Duodenal mucosa (tissue), 2 donors: ENCODE results near the gene PSTPIP1.

Experiments used
- H3K27ac ChIP-seq: one replicate; pipeline ENCODE4 v1.7.0; 2013; ENCODE audit warnings: low read depth, low read length
- H3K27me3 ChIP-seq, 2 donors: one replicate each; pipeline ENCODE4 v1.7.0; 2013; ENCODE audit warnings: low read length in 2 of 2, control low read depth in 1 of 2; ENCODE audit not compliant: insufficient read depth in 2 of 2, control insufficient read depth in 1 of 2
- H3K36me3 ChIP-seq, 2 donors: one replicate each; pipeline ENCODE4 v1.7.0; 2013; ENCODE audit warnings: low read length in 2 of 2, control low read depth in 1 of 2; ENCODE audit not compliant: insufficient read depth in 2 of 2, control insufficient read depth in 1 of 2
- H3K4me1 ChIP-seq, 2 donors: one replicate each; pipeline ENCODE4 v1.7.0; 2013; ENCODE audit warnings: low read length in 2 of 2, control low read depth in 1 of 2; ENCODE audit not compliant: insufficient read depth in 2 of 2, control insufficient read depth in 1 of 2
- H3K4me3 ChIP-seq, 2 donors: one replicate each; pipeline ENCODE4 v1.7.0; 2013; ENCODE audit warnings: low read length in 2 of 2, low read depth in 1 of 2
- H3K9ac ChIP-seq, 2 donors: one replicate each; pipeline ENCODE4 v1.7.0; 2013; ENCODE audit warnings: low read length in 2 of 2, low read depth in 1 of 2
- H3K9me3 ChIP-seq, 2 donors: one replicate each; pipeline ENCODE4 v1.7.0; 2013; ENCODE audit warnings: low read length in 2 of 2, control low read depth in 1 of 2; ENCODE audit not compliant: control insufficient read depth in 1 of 2

The PSTPIP1 gene

DNA sequence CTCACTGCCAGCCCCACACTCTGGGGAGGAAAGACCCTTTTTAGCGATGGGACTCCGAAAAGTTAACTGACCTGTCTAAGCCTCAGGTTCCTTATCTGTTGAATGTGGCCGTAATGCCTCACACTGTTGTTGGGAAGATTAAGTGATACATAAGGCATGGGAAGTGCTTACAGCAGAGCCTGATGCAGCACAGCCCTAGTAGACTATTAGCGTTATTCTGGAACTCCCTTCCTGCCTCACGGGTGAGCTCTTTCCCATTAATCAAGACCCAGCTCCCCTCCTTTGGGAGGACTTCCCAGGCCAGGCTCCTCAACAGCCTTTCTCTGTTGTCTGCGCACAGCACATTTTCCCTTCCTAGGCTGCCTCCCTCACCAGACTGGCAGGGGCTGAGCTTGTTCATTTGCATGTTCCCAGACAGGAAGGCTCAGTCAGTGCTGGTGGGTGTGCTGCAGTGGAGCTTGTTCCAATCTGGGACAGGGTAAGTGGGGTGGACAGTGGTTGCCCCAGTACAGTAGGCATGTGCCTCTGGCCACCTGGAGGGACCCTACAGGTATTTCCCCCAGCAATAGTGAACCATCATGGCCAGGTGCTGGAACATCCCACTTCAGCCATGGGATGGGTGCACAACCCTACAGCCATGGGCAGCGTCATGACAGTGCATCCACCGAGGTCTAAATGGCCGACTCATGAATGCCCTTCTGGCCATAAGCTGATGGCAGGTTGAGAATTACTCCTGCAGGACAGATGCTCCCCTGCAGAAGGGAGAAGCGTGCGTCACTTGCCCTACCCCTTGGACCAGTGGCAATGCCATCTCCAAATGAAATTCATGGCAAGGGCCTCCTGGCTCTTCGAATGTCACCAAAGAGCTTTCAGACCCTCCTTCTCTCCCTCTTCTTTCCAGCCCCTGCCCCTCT, 5.8 kb upstream of the PSTPIP1 start:
- Histone ChIP-seq H3K4me3 (no peak overlapping the region), H3K4me1 (peaks cover 10 to 15% of the 10 kb centered on the region in 2 donors), H3K27ac (no peak overlapping the region), H3K27me3 (no peaks in the 10 kb centered on the region), H3K9me3 (no peaks in the 10 kb centered on the region), H3K36me3 (no peaks in the 10 kb centered on the region), H3K9ac (no peak overlapping the region)

DNA sequence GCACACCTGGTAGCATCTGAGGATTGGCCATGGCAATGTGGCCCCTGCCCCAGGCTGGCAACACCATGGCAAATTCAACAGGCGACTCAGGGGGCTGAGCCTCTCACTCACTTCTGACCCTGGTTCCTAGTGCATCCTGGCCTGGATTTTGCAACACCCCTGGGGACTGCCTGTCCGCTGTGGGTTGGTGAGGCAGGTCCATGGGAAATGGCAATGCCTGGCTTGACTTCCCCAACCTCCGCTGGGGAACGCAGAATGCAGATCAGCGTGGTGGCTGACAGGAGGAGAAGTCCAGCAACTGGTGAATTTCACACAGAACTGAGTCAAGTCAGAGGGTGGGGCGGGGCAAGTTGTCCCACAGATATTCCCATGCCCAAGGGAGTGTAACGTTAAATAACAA, 3.9 kb upstream of the PSTPIP1 start:
- Histone ChIP-seq H3K9ac (no peak overlapping the region), H3K4me3 (no peak overlapping the region), H3K27ac (no peak overlapping the region), H3K4me1 (peaks cover 10 to 22% of the 10 kb centered on the region in 2 donors), H3K9me3 (no peaks in the 10 kb centered on the region), H3K36me3 (no peaks in the 10 kb centered on the region), H3K27me3 (no peaks in the 10 kb centered on the region)

DNA sequence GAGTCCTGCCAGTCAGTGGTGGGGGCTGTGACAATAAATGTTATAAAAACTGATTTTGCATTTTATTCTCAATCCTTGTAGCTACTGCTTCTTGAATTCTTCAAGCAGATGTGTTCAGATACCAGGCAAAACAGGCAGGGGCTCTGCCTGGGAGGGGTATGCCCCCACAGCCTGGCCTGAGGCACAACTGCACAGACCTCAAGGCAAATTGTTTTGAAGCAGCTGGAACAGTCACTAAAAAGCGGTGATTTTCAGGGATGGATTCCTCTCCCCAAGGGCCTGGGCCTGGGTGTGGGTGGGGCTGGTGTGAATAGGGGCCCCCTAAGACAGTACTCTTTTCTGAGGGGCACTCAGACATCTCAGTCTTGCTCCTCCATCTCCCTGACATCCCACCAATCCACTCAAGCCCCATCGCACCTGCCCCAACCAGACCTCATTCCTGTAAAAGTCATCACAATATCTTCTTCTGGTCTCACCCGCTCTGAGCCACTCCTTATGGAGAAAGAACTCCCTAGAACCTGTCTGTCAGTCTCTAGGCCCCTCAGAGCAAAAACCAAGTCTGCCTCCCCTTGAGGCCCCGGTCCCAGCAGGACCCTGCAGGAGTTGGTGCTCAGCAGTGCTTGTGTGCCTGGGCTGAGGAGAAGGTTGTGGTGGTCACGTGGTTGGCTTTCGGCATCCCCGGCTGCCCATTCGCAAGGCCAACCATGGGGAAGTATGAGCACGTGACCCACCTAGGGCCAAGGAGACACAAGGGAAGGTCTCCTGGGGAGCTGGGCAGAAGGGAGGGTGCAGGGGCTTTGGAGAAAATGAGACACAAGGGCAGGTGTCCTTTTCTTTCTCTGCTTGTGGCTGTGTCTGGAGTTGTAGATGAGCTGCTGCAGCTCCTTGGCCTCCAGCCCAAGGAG, 2.9 kb upstream of the PSTPIP1 start:
- no peak overlapping the region for H3K27ac ChIP-seq
- H3K27me3 ChIP-seq: no peaks in the 10 kb centered on the region

DNA sequence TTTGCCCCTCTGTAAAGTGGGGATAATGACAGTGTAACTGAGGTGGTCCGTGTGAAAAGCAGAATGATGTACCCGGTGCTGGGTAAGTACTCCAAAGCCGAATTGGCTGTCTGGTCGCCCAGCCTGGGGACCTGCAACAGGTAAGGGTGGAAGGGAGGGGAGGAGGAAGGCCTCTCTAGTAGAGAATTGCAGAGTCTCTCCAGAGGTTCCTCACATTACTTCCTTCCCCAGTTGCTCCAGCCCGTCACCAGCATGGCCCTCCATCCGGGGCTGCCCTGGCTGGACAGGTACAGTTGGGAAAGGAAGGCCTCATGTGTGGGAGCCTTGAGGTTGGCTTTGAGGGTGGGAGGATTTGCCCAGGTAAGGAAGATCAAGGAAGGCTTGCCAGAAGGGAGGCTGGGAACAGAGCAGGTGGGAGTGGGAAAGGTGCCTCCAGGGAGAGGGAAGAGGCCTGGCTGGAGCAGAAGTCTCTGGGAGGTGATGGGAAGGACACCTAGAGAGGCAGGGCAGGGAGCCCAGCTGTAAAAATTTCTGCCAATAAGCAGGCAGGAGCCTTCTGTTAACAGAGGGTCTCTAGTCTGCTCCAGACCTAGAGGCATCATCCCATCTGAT, 1.7 kb upstream of the PSTPIP1 start:
- peaks cover 9 to 25% of the 10 kb centered on the region in 2 donors for H3K4me1 ChIP-seq
- H3K36me3 ChIP-seq: no peaks in the 10 kb centered on the region
- no peak overlapping the region for H3K27ac ChIP-seq
- H3K9me3 ChIP-seq: no peaks in the 10 kb centered on the region
- H3K4me3 ChIP-seq: no peak overlapping the region
- H3K27me3 ChIP-seq: no peaks in the 10 kb centered on the region
- no peak overlapping the region for H3K9ac ChIP-seq

More for the DNA sequence above, 2.9 kb upstream of the PSTPIP1 start:
- H3K4me1 ChIP-seq: peaks cover 10 to 27% of the 10 kb centered on the region in 2 donors
- H3K36me3 ChIP-seq: no peaks in the 10 kb centered on the region
- no peak overlapping the region for H3K9ac ChIP-seq
- no peaks in the 10 kb centered on the region for H3K9me3 ChIP-seq
- H3K4me3 ChIP-seq: no peak overlapping the region

DNA sequence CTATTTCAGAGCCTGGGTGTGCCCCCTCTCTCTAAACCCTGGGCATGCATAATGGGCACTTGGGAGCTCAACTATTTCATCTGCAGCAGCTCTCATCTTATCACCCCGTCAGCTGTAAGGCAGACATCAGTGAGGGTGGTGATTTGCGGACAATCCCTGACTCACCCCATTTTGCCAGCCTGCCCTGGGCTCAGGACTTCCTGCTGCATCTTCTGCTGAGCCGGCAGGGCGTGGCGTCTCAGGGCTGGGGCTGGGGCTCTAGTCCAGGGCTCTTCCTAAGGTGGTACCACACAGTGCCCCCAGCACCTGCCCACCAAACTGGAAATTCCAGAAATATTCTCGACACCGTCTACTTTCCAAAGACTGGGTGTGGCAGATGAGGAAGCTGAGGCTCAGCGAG, 925 bp upstream of the PSTPIP1 start:
- Histone ChIP-seq H3K4me3 (no peak overlapping the region), H3K9ac (no peak overlapping the region), H3K27me3 (no peaks in the 10 kb centered on the region), H3K9me3 (no peaks in the 10 kb centered on the region), H3K27ac (no peak overlapping the region), H3K4me1 (peaks cover 1 to 17% of the 10 kb centered on the region in 2 donors), H3K36me3 (no peaks in the 10 kb centered on the region)

DNA sequence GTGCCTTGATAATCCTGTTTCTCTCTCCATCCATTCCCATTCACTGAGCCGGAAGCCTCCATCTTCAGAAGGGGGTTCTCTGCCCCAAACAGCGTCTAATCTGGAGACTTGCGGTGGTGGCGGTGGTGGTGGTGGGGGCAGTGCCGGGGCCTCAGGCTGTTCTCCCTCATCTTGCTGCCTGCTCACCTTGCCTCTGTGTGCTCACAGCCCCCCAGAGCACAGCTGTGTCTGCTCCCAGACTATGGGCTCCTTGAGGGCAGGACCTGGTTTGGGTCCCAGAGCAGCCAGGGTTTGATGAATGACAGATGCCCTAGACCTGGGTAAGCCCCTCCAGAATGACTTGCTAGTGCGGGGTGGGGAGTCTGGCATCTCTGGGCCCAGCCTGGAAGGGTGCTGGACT, 430 bp upstream of the PSTPIP1 start:
- peaks cover 0 to 17% of the 10 kb centered on the region in 2 donors for H3K4me1 ChIP-seq
- no peak overlapping the region for H3K27ac ChIP-seq
- H3K9ac ChIP-seq: peak overlapping the region in 1 of 2 donors; percentile 46
- no peaks in the 10 kb centered on the region for H3K27me3 ChIP-seq
- no peaks in the 10 kb centered on the region for H3K9me3 ChIP-seq
- no peaks in the 10 kb centered on the region for H3K36me3 ChIP-seq
- no peak overlapping the region for H3K4me3 ChIP-seq

GRCh38 chr15:76996076-76996525, 1.2 kb downstream of the PSTPIP1 start:
- peak overlapping the region; percentile 52 to 62 for H3K4me3 ChIP-seq
- H3K27me3 ChIP-seq: no peaks in the 10 kb centered on the region
- no peaks in the 10 kb centered on the region for H3K9me3 ChIP-seq
- no peaks in the 10 kb centered on the region for H3K36me3 ChIP-seq
- peak overlapping the region; percentile 46 to 54 for H3K9ac ChIP-seq
- H3K27ac ChIP-seq: no peak overlapping the region
- H3K4me1 ChIP-seq: peaks cover 0 to 17% of the 10 kb centered on the region in 2 donors

DNA sequence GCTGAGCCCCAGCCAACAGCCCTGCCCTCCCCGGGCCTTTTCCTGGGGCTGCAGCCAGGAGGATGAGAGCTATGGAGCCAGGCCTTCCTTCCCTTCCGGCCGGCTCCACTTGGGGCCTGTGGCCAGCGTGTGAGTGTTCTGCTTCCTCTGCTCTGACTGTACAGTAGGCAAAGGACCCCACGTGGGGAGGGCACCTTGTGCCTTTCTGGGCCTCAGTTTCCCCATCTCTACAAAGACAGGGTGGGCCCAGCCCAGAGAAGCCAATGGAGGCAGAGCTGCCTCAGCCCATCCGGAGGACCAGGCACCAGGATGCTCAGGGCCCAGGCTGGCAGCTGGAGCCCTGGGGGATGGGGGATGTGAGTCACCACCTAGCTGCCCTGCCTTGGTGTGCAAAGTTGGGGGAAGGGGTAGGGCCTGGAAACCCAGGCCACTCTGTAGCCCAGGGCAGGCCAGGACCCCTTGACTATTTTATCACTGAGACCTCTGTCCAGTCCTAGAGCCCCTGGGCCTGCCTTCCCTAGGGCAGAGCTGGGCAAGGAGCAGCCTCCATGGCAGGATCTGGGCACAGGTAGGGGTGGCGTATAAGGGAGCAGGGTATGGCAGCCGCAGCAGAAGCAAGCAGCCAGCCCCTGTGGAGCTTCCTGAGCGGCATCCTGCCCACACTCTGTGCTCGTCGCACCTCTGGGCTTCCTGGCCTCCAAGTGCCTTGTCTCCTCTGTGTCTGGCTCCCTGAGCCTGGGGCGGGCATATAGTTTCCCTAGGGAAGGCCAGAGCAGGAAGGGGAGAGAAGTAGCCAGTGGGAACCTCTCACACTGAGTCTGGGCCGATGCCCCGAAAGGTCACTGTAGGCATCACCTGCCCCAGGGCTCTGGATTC, 1.8 kb downstream of the PSTPIP1 start:
- H3K27ac ChIP-seq: no peak overlapping the region
- peak overlapping the region; percentile 52 to 62 for H3K4me3 ChIP-seq
- peaks cover 0 to 20% of the 10 kb centered on the region in 2 donors for H3K4me1 ChIP-seq

DNA sequence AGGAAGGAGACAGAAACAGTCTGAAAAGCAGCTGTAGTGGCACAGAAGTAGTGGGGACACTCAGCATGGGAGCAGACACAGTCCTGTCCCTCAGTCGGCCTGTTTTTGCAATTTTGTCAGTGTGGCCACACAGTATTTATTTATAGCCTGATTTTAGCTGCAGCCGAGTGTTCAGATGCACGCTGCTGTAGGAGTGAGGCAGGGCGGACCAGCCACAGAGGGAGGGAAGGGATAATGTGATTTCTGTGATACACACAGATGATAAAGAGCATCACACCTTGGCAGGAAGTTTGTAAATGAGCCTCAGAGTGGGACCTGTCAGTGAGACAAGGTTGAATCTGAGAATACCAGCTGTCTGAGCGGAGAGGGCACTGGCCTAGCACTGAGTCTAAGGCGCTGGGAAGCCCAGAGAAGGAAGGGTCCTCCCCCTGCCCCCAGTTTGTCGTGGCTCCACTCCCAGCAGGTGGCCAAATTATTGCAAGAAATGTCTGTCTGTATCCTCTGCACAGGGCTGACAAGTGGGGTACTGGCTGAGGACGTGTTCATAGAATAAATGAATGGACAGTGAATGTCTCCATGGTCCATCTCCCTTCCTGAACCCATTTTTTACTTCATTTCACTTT, 3.8 kb downstream of the PSTPIP1 start:
- Histone ChIP-seq H3K4me3 (no peak overlapping the region), H3K27me3 (no peaks in the 10 kb centered on the region), H3K9ac (no peak overlapping the region), H3K9me3 (no peaks in the 10 kb centered on the region), H3K4me1 (peaks cover 6 to 26% of the 10 kb centered on the region in 2 donors), H3K27ac (no peak overlapping the region), H3K36me3 (no peaks in the 10 kb centered on the region)

More for the DNA sequence above, 1.8 kb downstream of the PSTPIP1 start:
- Histone ChIP-seq H3K27me3 (no peaks in the 10 kb centered on the region), H3K9me3 (no peaks in the 10 kb centered on the region), H3K36me3 (no peaks in the 10 kb centered on the region), H3K9ac (peak overlapping the region; percentile 46 to 54)
